ENCODE data around the gene CFHR1.

GRCh38 chr1:196773713-196774112, 45.8 kb upstream of the CFHR1 start:
- TF ChIP-seq POLR2A (IDR thresholded peaks at IDR 0.05; ENCODE audit: low read depth, low read length): no peak
- no peak for TF ChIP-seq TAF1 (IDR thresholded peaks at IDR 0.05; ENCODE audit: borderline replicate concordance, low read depth, low read length)
- TF ChIP-seq POLR2AphosphoS5 (IDR thresholded peaks at IDR 0.05; ENCODE audit: low read depth, low read length): no peak

All from GM12892 (cell line).